Mesendoderm (in vitro differentiated cells): ENCODE measurements around the gene FAM216B.
"Not testable (repeated sequence)": the region's sequence is repeated elsewhere in the genome, so short reads cannot be mapped to it uniquely, and the experiment has no call there.

ENCODE experiments used
- DNase-seq: peaks from one replicate; pipeline ENCODE4 v3.0.0; 2013
- H2AK5ac ChIP-seq: 2 replicates; pipeline ENCODE4 v1.6.1; 2013; ENCODE audit warnings: low read length, inconsistent platforms
- H2BK120ac ChIP-seq: 2 replicates; pipeline ENCODE4 v1.6.1; 2013; ENCODE audit warnings: low read depth, mild to moderate bottlenecking, low read length, moderate library complexity, mixed read lengths
- H2BK15ac ChIP-seq: replicated peaks from 2 replicates; pipeline ENCODE4 v1.6.1; 2013; ENCODE audit warnings: low read depth, mild to moderate bottlenecking, moderate library complexity
- H2BK5ac ChIP-seq: 2 replicates; pipeline ENCODE4 v1.6.1; 2013; ENCODE audit warnings: low read length, inconsistent platforms
- H3K18ac ChIP-seq: 2 replicates; pipeline ENCODE4 v1.6.1; 2013; ENCODE audit warnings: mild to moderate bottlenecking, low read length, mixed read lengths
- H3K23ac ChIP-seq: one replicate; pipeline ENCODE4 v1.6.1; 2013; ENCODE audit warnings: low read length
- H3K27ac ChIP-seq: 2 replicates; pipeline ENCODE4 v1.5.1; 2013; ENCODE audit warnings: low read depth, mild to moderate bottlenecking, inconsistent platforms, low read length, moderate library complexity
- H3K27me3 ChIP-seq: 2 replicates; pipeline ENCODE4 v1.6.1; 2013; ENCODE audit warnings: low read length, control low read depth, mild to moderate bottlenecking, inconsistent platforms; ENCODE audit not compliant: insufficient read depth, poor library complexity
- H3K36me3 ChIP-seq: 2 replicates; pipeline ENCODE4 v1.6.1; 2013; ENCODE audit warnings: low read length, inconsistent platforms; ENCODE audit not compliant: control insufficient read depth, insufficient read depth
- H3K4ac ChIP-seq: one replicate; pipeline ENCODE4 v1.6.1; 2013; ENCODE audit warnings: low read depth, mild to moderate bottlenecking, low read length, moderate library complexity
- H3K4me1 ChIP-seq: 2 replicates; pipeline ENCODE4 v1.6.1; 2013; ENCODE audit warnings: low read depth, low read length, inconsistent platforms; ENCODE audit not compliant: control insufficient read depth
- H3K4me2 ChIP-seq: 2 replicates; pipeline ENCODE4 v1.6.1; 2013; ENCODE audit warnings: low read length
- H3K4me3 ChIP-seq: 2 replicates; pipeline ENCODE4 v1.5.1; 2013; ENCODE audit warnings: mild to moderate bottlenecking, low read length
- H3K56ac ChIP-seq: one replicate; pipeline ENCODE4 v1.6.1; 2013; ENCODE audit warnings: low read length
- H3K79me1 ChIP-seq: 2 replicates; pipeline ENCODE4 v1.6.1; 2013; ENCODE audit warnings: low read length, inconsistent platforms
- H3K79me2 ChIP-seq: 2 replicates; pipeline ENCODE4 v1.6.1; 2013; ENCODE audit warnings: mild to moderate bottlenecking, low read length; ENCODE audit not compliant: control insufficient read depth, insufficient read depth
- H3K9ac ChIP-seq: 2 replicates; pipeline ENCODE4 v1.6.1; 2013; ENCODE audit warnings: low read length, inconsistent platforms
- H4K5ac ChIP-seq: one replicate; pipeline ENCODE4 v1.6.1; 2013; ENCODE audit warnings: low read length
- H4K8ac ChIP-seq: one replicate; pipeline ENCODE4 v1.6.1; 2013; ENCODE audit warnings: low read depth, mild to moderate bottlenecking, control low read depth, low read length, moderate library complexity
- WGBS: extraction: QIAGEN DNeasy Blood & Tissue Kit; methylation state at CpG from one replicate; pipeline ENCODE4 v1.1.7; 2013; ENCODE audit warnings: low lambda C conversion rate, missing lambda C conversion rate; ENCODE audit not compliant: insufficient coverage; ENCODE audit errors: extremely low coverage; 5-methylcytosine and 5-hydroxymethylcytosine counted together

FAM216B gene

DNA sequence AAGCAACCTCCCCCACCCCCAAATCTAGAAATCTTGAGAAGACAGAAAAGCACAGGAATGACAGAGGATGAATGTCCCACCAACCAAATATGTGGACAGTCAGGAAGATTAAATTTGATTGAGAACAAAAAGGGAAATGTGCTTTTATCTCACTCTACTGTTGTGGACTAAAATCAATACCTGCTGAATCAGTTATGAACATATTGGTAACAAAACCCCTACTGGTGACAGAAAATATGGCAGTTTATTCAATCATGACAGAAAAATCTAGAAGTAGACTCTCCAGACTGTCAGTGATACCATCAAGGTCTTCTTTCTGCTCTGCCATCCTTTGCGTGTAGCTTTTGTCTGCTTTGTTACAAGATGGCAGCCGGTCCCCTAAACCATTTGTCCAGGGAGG, 35.2 kb downstream of the FAM216B start:
- no peaks in the 10 kb centered on the region for H3K79me1 ChIP-seq
- no peak overlapping the region for H3K4me2 ChIP-seq
- H3K27me3 ChIP-seq: no peaks in the 10 kb centered on the region
- no peak overlapping the region for H4K8ac ChIP-seq
- no peak overlapping the region for H2BK15ac ChIP-seq
- no peak overlapping the region for H3K9ac ChIP-seq
- no peak for DNase-seq
- H4K5ac ChIP-seq: no peak overlapping the region
- no peak overlapping the region for H3K56ac ChIP-seq
- H3K23ac ChIP-seq: no peak overlapping the region
- no peak overlapping the region for H2AK5ac ChIP-seq
- H2BK120ac ChIP-seq: no peak overlapping the region
- WGBS: no CpG with 5 or more reads among the region's 2 CpGs
- no peak overlapping the region for H2BK5ac ChIP-seq
- no peak overlapping the region for H3K27ac ChIP-seq
- no peaks in the 10 kb centered on the region for H3K79me2 ChIP-seq
- no peaks in the 10 kb centered on the region for H3K4me1 ChIP-seq
- H3K4ac ChIP-seq: no peak overlapping the region
- H3K36me3 ChIP-seq: no peaks in the 10 kb centered on the region
- no peak overlapping the region for H3K18ac ChIP-seq
- no peak overlapping the region for H3K4me3 ChIP-seq

- not testable (repeated sequence) for H3K23ac ChIP-seq, DNase-seq, H3K4me2 ChIP-seq, H3K27ac ChIP-seq, H2BK15ac ChIP-seq, H4K5ac ChIP-seq, H3K4me1 ChIP-seq, H3K4ac ChIP-seq, H3K4me3 ChIP-seq, H3K56ac ChIP-seq, H3K79me1 ChIP-seq, H3K9ac ChIP-seq, H3K79me2 ChIP-seq, H2BK120ac ChIP-seq, H3K36me3 ChIP-seq, H2AK5ac ChIP-seq, H3K18ac ChIP-seq, H3K27me3 ChIP-seq, H4K8ac ChIP-seq, H2BK5ac ChIP-seq
- no CpG with 5 or more reads among the region's 1 CpG for WGBS
Measured at GRCh38 chr13:42819687-42820086, 38.3 kb downstream of the FAM216B start.

DNA sequence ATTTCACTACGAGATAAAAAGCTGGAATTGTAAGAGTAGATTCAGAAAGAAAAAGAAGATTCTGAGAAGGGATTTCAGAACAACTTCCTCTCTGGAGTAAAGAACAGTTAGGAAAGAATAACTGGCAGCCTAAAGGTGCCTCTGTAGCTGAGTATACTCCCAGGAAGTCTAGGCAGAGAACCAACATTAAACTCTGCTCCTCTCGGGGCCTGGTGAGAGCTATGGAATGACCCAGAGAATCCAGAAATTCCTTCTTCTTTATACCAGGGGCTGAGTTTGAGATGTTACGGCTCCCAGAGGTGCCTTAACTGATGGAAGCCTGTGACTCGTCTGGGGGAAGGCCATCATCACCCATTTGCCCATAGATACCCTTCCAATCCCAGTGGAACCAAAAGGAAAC, 39.1 kb downstream of the FAM216B start:
- Histone ChIP-seq H2AK5ac (no peak overlapping the region), H3K79me1 (no peaks in the 10 kb centered on the region)

DNA sequence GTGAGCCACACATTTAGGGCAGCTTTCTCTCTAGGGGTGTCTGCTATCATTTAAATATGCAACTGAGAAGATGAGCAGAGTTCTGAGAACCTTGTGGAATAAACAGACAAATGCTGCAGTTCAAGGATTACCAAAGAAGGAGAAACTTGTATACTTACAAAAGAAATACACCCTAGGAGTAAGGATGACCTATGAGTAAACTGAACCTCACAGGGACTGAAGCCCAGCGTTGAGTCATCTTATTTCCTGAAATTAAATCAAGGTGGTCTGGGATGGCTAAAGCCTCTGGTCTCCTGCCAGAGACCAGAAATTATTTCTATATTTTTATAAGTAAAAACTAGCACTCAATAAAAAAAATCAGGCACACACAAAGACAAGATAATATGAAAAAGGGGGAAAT, 40.1 kb downstream of the FAM216B start:
- Histone ChIP-seq H2AK5ac (no peak overlapping the region), H3K4ac (no peak overlapping the region), H2BK120ac (no peak overlapping the region), H3K23ac (no peak overlapping the region), H3K4me2 (no peak overlapping the region), H3K4me3 (no peak overlapping the region), H3K56ac (no peak overlapping the region), H4K5ac (no peak overlapping the region), H3K79me1 (no peaks in the 10 kb centered on the region), H3K4me1 (no peaks in the 10 kb centered on the region), H2BK5ac (no peak overlapping the region), H2BK15ac (no peak overlapping the region), H3K36me3 (no peaks in the 10 kb centered on the region), H3K27me3 (no peaks in the 10 kb centered on the region), H3K27ac (no peak overlapping the region), H3K9ac (no peak overlapping the region), H4K8ac (no peak overlapping the region), H3K18ac (no peak overlapping the region), H3K79me2 (no peaks in the 10 kb centered on the region)
- no peak for DNase-seq
- WGBS: no CpG with 5 or more reads among the region's 1 CpG

More for the DNA sequence above, 39.1 kb downstream of the FAM216B start:
- H3K18ac ChIP-seq: no peak overlapping the region
- no peak overlapping the region for H2BK5ac ChIP-seq
- H3K4me3 ChIP-seq: no peak overlapping the region
- H3K27ac ChIP-seq: no peak overlapping the region
- H3K4me2 ChIP-seq: no peak overlapping the region
- no peaks in the 10 kb centered on the region for H3K36me3 ChIP-seq
- H3K23ac ChIP-seq: no peak overlapping the region
- no peak overlapping the region for H2BK15ac ChIP-seq
- no peaks in the 10 kb centered on the region for H3K4me1 ChIP-seq
- no peak overlapping the region for H3K9ac ChIP-seq
- H4K5ac ChIP-seq: no peak overlapping the region
- no peaks in the 10 kb centered on the region for H3K27me3 ChIP-seq
- no peak overlapping the region for H3K56ac ChIP-seq
- H3K4ac ChIP-seq: no peak overlapping the region
- H4K8ac ChIP-seq: no peak overlapping the region
- H3K79me2 ChIP-seq: no peaks in the 10 kb centered on the region
- DNase-seq: no peak
- no peak overlapping the region for H2BK120ac ChIP-seq
- no CpG with 5 or more reads among the region's 4 CpGs for WGBS

GRCh38 chr13:42832341-42833096, 51.1 kb downstream of the FAM216B start:
- no peak overlapping the region for H3K4me2 ChIP-seq
- H3K4ac ChIP-seq: no peak overlapping the region
- no peak overlapping the region for H3K9ac ChIP-seq
- no peak overlapping the region for H3K27ac ChIP-seq
- H4K5ac ChIP-seq: no peak overlapping the region
- H3K4me1 ChIP-seq: no peaks in the 10 kb centered on the region
- no peak overlapping the region for H4K8ac ChIP-seq
- no peak overlapping the region for H3K56ac ChIP-seq
- H2BK5ac ChIP-seq: no peak overlapping the region
- H3K79me2 ChIP-seq: no peaks in the 10 kb centered on the region
- H3K18ac ChIP-seq: no peak overlapping the region
- no peak overlapping the region for H2BK120ac ChIP-seq
- no peak for DNase-seq
- no peaks in the 10 kb centered on the region for H3K36me3 ChIP-seq
- H2BK15ac ChIP-seq: no peak overlapping the region
- no CpG with 5 or more reads among the region's 10 CpGs for WGBS
- H3K4me3 ChIP-seq: no peak overlapping the region
- H3K27me3 ChIP-seq: no peaks in the 10 kb centered on the region
- H2AK5ac ChIP-seq: no peak overlapping the region
- H3K23ac ChIP-seq: no peak overlapping the region
- no peaks in the 10 kb centered on the region for H3K79me1 ChIP-seq

DNA sequence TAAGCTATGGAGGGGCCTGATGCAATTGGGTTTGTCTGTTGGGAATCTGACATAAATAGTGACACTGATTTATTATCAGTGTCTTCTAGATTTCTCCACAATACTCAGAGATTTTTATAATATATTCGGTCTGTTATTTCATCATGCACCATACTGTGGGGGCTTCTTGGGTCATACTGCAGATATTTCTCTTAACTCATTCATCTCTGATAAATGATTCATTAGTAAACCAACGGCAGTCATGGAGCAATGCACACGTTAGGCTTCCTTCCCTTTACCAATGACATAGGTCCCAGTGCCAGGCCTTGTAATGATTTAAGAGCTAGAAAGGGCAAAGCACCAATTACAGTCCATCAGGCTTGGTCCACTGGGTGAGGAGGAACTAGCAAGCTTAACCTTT, 53.6 kb downstream of the FAM216B start:
- Histone ChIP-seq H3K4me3 (no peak overlapping the region), H3K56ac (no peak overlapping the region), H3K4me1 (no peaks in the 10 kb centered on the region), H3K79me1 (no peaks in the 10 kb centered on the region), H3K23ac (no peak overlapping the region), H3K79me2 (no peaks in the 10 kb centered on the region), H4K8ac (no peak overlapping the region), H4K5ac (no peak overlapping the region), H2BK120ac (no peak overlapping the region), H3K4me2 (no peak overlapping the region), H3K27me3 (no peaks in the 10 kb centered on the region), H2AK5ac (no peak overlapping the region), H2BK15ac (no peak overlapping the region), H3K27ac (no peak overlapping the region), H3K4ac (no peak overlapping the region), H2BK5ac (no peak overlapping the region), H3K36me3 (no peaks in the 10 kb centered on the region), H3K18ac (no peak overlapping the region), H3K9ac (no peak overlapping the region)
- no peak for DNase-seq
- no CpG with 5 or more reads among the region's 3 CpGs for WGBS
